GM12892 (cell line): Measurements from ENCODE around the gene POMGNT1.

ENCODE experiments used
- POLR2A ChIP-seq: IDR thresholded peaks from 2 replicates; pipeline ENCODE4 v1.6.1; 2011; ENCODE audit warnings: low read depth, low read length, control low read depth
- POLR2AphosphoS5 ChIP-seq: IDR thresholded peaks from 2 replicates; pipeline ENCODE4 v1.6.1; 2011; ENCODE audit warnings: low read depth, low read length, control low read depth
- TAF1 ChIP-seq: IDR thresholded peaks from 2 replicates; pipeline ENCODE4 v1.6.1; 2011; ENCODE audit warnings: low read depth, mild to moderate bottlenecking, control low read depth, low read length, borderline replicate concordance

GRCh38 chr1:46180082-46180616 is 18.1 kb downstream of the POMGNT1 start:
- no peak for TF ChIP-seq POLR2A
- TF ChIP-seq POLR2AphosphoS5: no peak
- TF ChIP-seq TAF1: no peak
